Activated T-cell treated with anti-CD3 and anti-CD28 coated beads for 48 hours (primary cell): Measurements from ENCODE around the gene EFR3B.

Source experiments
- DNase-seq: peaks from one replicate; pipeline ENCODE4 v3.0.0-alpha.2; 2020; ENCODE audit warnings: low read depth

Gene EFR3B

DNA sequence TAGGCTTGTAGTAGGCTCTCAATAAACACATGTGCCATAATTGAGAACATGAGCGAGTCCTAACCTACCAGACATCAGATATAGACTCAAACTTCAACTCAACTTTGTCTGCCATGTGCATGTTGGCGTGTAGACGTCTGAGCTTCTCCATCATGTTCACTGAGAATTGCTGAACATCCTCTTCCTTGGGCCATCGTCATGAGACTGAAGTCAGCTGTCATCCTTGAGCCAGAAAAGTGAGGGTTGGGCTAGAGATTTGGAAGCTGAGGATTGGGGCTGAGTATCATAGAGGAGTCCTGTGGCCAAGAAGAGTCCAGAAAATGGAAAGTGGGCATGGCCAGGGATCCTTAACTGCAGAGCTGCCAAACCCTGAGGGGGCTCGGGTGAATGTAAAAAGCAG, 7.8 kb upstream of the EFR3B start:
- DNase-seq, result no peak

DNA sequence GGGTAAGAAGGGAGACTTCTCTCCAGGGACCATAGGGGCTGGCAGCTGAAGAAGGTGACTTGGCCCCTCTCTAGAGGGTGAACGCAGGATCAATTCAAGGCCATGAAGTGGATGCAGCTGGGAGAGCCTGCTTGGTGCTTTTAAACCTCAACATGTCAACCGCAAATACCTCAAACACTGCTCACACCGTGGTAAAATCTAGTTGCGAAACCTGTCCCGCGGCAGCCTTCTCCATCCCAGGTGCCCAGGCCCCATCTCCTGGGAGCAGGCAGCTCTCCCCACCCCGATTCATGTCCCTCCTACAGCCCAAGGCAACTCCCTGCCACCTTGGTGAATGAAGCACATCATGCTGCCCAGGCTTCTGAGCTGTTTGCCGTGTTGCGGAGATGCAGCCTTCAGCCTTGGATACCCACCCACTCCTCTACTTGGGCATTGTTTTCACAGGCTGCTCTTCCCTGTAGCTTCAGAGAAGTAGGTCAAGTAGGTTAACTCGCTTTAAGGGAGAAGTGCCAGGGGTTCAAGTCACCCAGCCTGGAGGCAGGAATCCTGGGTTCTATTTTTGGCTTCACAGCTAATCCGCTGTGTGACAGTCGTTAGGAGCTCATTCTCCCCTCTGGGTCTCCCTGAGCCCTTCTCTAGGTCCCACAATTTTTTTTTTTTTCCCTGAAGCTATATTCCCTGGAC, 6.2 kb upstream of the EFR3B start:
- no peak for DNase-seq

GRCh38 chr2:25036221-25036559, 5.7 kb upstream of the EFR3B start:
- no peak for DNase-seq

GRCh38 chr2:25039126-25039525, 2.8 kb upstream of the EFR3B start:
- DNase-seq, result no peak

DNA sequence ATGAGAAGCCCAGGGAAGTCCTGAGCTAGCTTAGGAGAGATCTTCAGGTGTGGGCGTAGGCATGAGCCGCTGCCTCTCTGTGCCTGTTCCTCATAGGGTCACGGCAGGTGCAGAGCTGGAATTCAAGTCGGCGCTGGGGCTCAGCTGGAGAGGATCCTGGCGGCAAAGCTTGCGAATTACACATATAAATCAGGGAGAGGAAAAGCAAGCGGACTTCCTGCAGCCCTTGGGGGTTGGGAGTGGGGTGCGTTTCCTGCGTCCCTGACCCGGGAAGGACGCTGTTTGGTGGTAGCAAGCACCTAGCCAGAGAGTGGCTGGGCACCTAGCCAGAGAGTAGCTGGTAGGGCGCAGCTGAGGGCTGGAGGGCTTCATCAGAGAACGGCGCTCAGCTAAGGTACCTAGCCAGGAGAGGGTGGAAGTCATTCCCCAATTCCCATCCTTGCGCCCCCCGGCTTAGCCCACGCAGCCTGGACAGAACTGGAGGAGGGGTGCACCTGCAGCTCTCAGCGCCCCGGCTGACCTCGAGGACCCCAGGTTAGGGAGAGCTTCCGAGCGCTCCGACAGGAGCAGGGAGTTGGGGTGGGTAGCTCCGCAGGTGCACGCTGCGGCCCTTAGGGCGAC, 459 bp upstream of the EFR3B start:
- DNase-seq, result no peak

DNA sequence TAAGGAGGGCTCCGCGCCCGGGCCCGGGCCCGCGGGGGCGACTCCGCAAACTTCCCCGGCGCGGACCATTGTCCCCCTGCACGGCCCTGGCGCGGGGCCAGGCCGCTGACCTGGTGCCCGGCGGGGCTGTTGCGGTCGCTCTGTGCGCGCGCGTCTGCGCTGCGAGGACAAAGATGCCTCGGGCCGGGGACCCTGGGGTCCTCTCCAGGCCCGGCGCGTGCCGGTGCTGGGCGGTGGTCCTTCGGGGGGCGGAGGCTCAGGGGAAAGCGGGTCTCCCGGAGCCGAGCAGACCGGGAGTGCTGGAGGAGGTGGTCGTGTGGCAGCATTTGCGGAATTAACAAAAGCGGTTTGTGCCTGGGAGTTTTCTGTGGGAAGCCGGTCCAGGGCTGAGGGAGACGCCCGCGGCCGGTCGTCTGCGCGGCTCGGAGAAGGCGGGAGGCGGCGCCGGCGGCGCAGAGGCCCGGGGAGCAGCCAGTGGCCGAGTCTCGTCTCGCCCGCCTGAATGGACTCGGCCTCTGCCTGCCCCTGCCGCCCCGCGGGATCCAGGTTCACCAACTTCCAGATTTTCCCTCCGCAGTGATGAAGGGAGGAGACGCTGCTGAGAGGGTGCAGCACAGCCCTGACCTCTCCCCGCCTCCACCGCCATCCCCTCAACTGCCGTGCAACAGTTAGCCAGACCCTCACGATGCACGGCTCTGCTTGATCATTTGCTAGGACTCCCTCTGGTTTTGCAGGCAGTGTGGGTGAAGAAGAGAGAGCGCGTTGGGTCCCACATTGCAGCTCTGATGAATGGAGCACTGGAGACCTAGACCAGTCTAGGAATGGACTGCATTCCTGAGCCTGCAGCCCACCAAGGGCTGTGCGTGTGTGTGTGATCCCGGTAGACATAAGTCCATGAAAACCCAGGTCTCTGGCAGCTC, 705 bp downstream of the EFR3B start:
- DNase-seq, result peak; percentile 8

DNA sequence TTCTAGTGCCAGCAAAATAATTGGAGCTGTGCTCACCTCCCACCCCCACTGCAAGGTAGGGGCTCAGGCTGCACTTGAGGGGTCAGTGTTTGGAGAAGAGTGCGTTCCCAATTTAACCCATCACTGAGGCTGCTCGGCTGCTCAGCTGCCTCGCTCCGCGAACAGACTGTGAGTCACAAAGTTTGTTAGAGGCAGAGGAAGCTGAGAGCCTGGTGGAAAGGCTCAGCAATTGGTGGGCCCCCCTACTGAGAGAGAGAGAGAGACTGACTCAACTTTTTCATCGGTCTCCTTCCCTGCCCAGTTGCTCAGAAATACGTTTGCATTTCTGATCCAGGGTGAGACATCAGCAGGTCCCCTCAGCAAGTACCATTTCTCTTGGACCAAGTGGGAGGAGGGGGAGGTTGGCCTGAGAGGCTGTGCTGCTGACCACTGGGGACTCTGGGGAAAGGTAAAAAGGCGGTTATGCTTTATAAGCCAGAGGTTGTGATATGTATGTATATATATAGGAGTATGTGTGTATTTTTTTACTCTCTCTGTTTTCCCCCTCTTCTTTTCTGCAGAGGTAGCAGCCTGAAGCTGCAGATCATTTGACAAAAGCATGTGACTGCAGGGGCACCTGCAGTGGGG, 1.5 kb downstream of the EFR3B start:
- DNase-seq, result peak; percentile 50

GRCh38 chr2:25044011-25044410, 2.1 kb downstream of the EFR3B start:
- no peak for DNase-seq

- peak; percentile 20 for DNase-seq
These were observed 3.1 kb downstream of the EFR3B start for GRCh38 chr2:25044990-25045389.

DNA sequence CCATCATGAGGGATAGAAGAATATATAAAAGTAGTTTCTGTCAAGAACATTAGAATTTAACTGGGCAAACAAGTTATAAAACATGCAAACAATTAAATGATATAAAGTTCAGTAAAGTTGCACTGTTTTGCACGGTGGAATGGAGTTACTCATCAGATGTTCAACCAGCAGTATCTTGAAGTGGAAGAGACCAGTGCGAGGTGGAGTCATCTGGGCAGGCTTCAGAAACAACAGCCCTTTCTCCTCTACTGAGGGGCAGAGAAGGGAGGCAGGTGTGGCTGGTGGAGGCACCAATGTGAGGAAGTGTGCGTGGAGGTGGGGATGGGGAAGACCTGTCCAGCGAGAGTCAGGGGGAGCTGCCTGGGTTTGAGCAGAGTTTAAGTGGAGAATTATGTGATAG, 7.5 kb downstream of the EFR3B start:
- no peak for DNase-seq

- no peak for DNase-seq
These were observed 8.3 kb downstream of the EFR3B start for GRCh38 chr2:25050128-25050527.

GRCh38 chr2:25053041-25053440, 11.2 kb downstream of the EFR3B start:
- DNase-seq, result no peak

DNA sequence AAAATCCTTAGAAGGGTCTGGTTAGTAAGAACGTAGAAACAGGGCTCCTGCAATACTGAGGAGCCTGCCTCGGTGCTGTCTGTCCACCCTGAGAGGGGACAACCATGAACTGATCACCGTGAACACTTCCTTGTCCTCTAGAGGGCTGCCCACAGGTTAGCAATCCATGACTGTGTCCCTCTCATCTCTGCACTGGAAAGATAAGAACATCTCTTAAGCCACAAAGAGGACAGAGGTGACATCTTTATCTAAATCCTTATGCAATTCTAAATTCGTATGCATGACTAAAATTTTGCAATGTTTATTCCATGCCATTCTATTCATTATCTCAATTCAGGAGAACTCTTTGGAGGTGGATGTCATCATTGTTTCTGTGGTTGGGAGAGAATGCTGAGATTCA, 12.8 kb downstream of the EFR3B start:
- DNase-seq, result no peak

DNA sequence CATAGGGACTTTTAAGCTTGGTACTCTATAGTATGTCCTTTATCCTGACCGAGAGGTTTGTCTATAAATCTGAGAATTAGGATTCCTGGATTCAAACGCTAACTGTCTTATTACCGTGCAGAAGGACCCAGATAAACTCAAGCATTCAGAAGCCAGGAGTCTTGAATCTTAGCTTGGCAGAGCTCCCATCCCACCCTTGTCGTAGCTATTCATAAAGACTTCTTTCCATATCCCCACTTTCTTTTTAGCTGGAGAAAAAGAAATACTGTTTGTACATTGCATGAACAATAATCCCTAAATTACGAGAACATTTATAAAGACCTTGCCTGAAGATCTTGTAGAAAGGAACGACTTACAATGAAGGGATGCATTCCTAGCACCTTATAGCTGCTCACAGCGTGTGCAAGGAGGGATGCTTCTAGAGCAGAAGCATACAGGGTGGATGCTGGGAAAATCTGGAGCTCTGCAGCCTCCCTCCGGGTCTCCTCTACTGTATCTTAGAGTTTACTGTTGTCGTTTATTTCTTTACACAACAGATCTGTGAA, 13.6 kb downstream of the EFR3B start:
- no peak for DNase-seq

DNA sequence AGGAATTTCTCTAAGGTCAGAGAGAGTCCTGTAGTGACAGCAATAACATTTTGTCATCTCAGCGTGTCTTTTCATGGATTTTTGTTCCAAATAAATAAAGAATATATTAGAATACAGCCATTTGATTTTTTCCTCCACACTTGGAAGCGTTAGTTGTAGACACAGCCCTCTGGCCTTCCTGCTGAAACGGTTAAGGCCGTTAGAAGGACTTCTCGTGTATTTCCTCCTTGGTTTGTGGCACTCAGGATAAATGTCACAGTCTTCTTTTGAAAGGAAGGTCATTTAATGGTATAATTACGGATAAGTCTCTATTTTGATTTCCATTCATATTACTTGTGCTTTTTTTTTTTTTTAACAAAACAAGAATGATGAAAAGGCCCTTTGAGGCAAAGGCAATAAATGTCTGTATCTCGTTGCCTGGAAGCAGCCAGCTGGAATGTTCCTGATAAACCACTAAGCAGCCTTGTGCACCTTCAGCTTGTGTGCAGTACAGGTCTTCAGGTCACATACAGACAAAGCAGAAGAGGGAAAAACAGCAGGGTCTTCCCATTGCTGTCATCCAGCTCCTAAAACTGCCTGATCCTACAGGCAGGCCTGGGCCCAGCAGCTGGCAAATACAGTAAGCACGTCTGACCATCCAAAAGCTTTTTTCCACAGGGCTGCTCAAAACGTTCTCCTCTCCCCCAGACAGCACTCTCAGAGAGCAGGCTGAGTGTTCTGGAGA, 14.4 kb downstream of the EFR3B start:
- no peak for DNase-seq

GRCh38 chr2:25062511-25062917, 20.6 kb downstream of the EFR3B start:
- no peak for DNase-seq

- DNase-seq, result no peak
These were observed 22.2 kb downstream of the EFR3B start for GRCh38 chr2:25063876-25064660.

- DNase-seq, result no peak
These were observed 23.9 kb downstream of the EFR3B start for GRCh38 chr2:25065768-25066167.

GRCh38 chr2:25066455-25066854, 24.6 kb downstream of the EFR3B start:
- DNase-seq, result no peak

- no peak for DNase-seq
These were observed 26.3 kb downstream of the EFR3B start for GRCh38 chr2:25068217-25068616.

DNA sequence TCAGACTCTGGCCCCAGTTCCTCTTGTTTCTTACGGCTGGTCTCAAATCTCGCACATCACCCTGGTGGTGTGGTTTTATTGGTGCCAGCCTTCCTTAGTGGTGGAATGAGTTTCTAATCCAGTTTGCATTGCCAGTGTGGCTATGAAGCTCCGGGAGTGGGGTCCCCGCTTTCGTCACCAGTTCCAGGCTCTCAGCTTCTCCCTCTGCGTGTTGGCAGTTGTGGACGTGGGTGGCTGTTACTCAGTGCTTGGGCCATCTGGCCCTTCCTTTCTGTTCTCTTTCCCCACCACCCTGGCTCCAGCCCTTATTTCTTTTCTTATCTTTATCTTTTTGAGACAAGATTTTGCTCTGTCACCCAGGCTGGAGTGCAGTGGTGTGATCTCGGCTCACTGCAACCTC, 30.1 kb downstream of the EFR3B start:
- no peak for DNase-seq
